H9 (cell line): ENCODE results near the gene RND1. TPM values are rescaled to one million over a fixed set of nuclear protein-coding genes. Genes with fewer than 3 reads are reported as not detected.

Source experiments
- DNase-seq: peaks from one replicate; pipeline ENCODE4 v3.0.0-alpha.2; 2017
- H2AFZ ChIP-seq: one replicate; pipeline ENCODE4 v1.6.1; 2013; ENCODE audit warnings: mild to moderate bottlenecking, low read length, control low read depth, moderate library complexity
- H2AK5ac ChIP-seq: 2 replicates; pipeline ENCODE4 v1.6.1; 2013; ENCODE audit warnings: low read length, control low read depth, mixed read lengths; ENCODE audit not compliant: insufficient read length
- H2BK120ac ChIP-seq: one replicate; pipeline ENCODE4 v1.6.1; 2013; ENCODE audit warnings: low read depth, mild to moderate bottlenecking, low read length, control low read depth, inconsistent platforms; ENCODE audit not compliant: poor library complexity, severe bottlenecking
- H2BK12ac ChIP-seq: 2 replicates; pipeline ENCODE4 v1.6.1; 2013; ENCODE audit warnings: low read length, control low read depth, mixed read lengths, low read depth; ENCODE audit not compliant: insufficient read length
- H2BK15ac ChIP-seq: 2 replicates; pipeline ENCODE4 v1.6.1; 2013; ENCODE audit warnings: low read depth, low read length, control low read depth
- H2BK20ac ChIP-seq: one replicate; pipeline ENCODE4 v1.6.1; 2013; ENCODE audit warnings: low read depth, mild to moderate bottlenecking, low read length, control low read depth, inconsistent platforms; ENCODE audit not compliant: poor library complexity, severe bottlenecking
- H2BK5ac ChIP-seq: 2 replicates; pipeline ENCODE4 v1.6.1; 2013; ENCODE audit warnings: low read length, control low read depth, mixed read lengths; ENCODE audit not compliant: insufficient read length
- H3K14ac ChIP-seq: 2 replicates; pipeline ENCODE4 v1.6.1; 2013; ENCODE audit warnings: low read length, control low read depth; ENCODE audit not compliant: insufficient read depth
- H3K18ac ChIP-seq: 2 replicates; pipeline ENCODE4 v1.6.1; 2013; ENCODE audit warnings: low read depth, mild to moderate bottlenecking, mixed read lengths, low read length, control low read depth; ENCODE audit not compliant: insufficient read length
- H3K23ac ChIP-seq: 2 replicates; pipeline ENCODE4 v1.6.1; 2013; ENCODE audit warnings: low read length, control low read depth, mixed read lengths, low read depth; ENCODE audit not compliant: insufficient read length
- H3K23me2 ChIP-seq: 2 replicates; pipeline ENCODE4 v1.6.1; 2013; ENCODE audit warnings: low read depth, mild to moderate bottlenecking, mixed read lengths, low read length, control low read depth; ENCODE audit not compliant: insufficient read length, poor library complexity, severe bottlenecking
- H3K27ac ChIP-seq: 2 replicates; pipeline ENCODE4 v1.5.1; 2013; ENCODE audit warnings: low read length, control low read depth, mixed read lengths, low read depth; ENCODE audit not compliant: insufficient read length
- H3K27me3 ChIP-seq: 2 replicates; pipeline ENCODE4 v1.6.1; 2013; ENCODE audit warnings: low read length, control low read depth, inconsistent platforms; ENCODE audit not compliant: insufficient read depth
- H3K4ac ChIP-seq: 2 replicates; pipeline ENCODE4 v1.6.1; 2013; ENCODE audit warnings: low read depth, mild to moderate bottlenecking, control low read depth, inconsistent platforms, low read length, moderate library complexity
- H3K4me1 ChIP-seq: 2 replicates; pipeline ENCODE4 v1.6.1; 2013; ENCODE audit warnings: low read length, control low read depth, inconsistent platforms; ENCODE audit not compliant: insufficient read depth
- H3K4me2 ChIP-seq: 2 replicates; pipeline ENCODE4 v1.6.1; 2013; ENCODE audit warnings: low read length, control low read depth, mixed read lengths; ENCODE audit not compliant: insufficient read length, insufficient read depth
- H3K56ac ChIP-seq: 2 replicates; pipeline ENCODE4 v1.6.1; 2013; ENCODE audit warnings: low read depth, mild to moderate bottlenecking, mixed read lengths, low read length, control low read depth; ENCODE audit not compliant: insufficient read length
- H3K79me1 ChIP-seq: 2 replicates; pipeline ENCODE4 v1.6.1; 2013; ENCODE audit warnings: low read depth, mild to moderate bottlenecking, moderate library complexity, low read length, control low read depth, inconsistent platforms; ENCODE audit not compliant: insufficient read depth, poor library complexity, severe bottlenecking
- H3K79me2 ChIP-seq: 2 replicates; pipeline ENCODE4 v1.6.1; 2013; ENCODE audit warnings: low read length, control low read depth, inconsistent platforms; ENCODE audit not compliant: insufficient read depth
- H3K9ac ChIP-seq: 2 replicates; pipeline ENCODE4 v1.6.1; 2013; ENCODE audit warnings: low read length, control low read depth, mixed read lengths; ENCODE audit not compliant: insufficient read length; ENCODE audit errors: extremely low read depth
- H3K9me3 ChIP-seq: one replicate; pipeline ENCODE4 v1.6.1; 2013; ENCODE audit warnings: low read depth, low read length, inconsistent platforms; ENCODE audit not compliant: control insufficient read depth
- H3T11ph ChIP-seq: one replicate; pipeline ENCODE4 v1.6.1; 2013; ENCODE audit warnings: mild to moderate bottlenecking, low read length, control low read depth, inconsistent platforms
- H4K20me1 ChIP-seq: one replicate; pipeline ENCODE4 v1.6.1; 2013; ENCODE audit not compliant: control insufficient read depth, insufficient read length, insufficient read depth
- H4K5ac ChIP-seq: 2 replicates; pipeline ENCODE4 v1.6.1; 2013; ENCODE audit warnings: low read depth, mild to moderate bottlenecking, mixed read lengths, low read length, control low read depth; ENCODE audit not compliant: insufficient read length
- H4K8ac ChIP-seq: replicated peaks from 2 replicates; pipeline ENCODE4 v1.6.1; 2013; ENCODE audit warnings: low read length, control low read depth, mixed read lengths, low read depth; ENCODE audit not compliant: insufficient read length
- H4K91ac ChIP-seq: 2 replicates; pipeline ENCODE4 v1.6.1; 2013; ENCODE audit warnings: low read depth, mild to moderate bottlenecking, moderate library complexity, mixed read lengths, low read length, control low read depth; ENCODE audit not compliant: insufficient read length
- H3K27ac Mint-ChIP-seq, 3 experiments: 2 replicates in 2 of 3; 3 replicates in 1 of 3; pipeline ENCODE4 v1.8.0; 2020 to 2021; ENCODE audit warnings: mixed read lengths in 3 of 3, mild to moderate bottlenecking in 1 of 3, moderate library complexity in 1 of 3
- H3K27me3 Mint-ChIP-seq: 2 replicates; pipeline ENCODE4 v1.8.0; 2021; ENCODE audit warnings: low read depth, mild to moderate bottlenecking, moderate library complexity, mixed read lengths
- H3K36me3 Mint-ChIP-seq, 3 experiments: 2 replicates in 2 of 3; 3 replicates in 1 of 3; pipeline ENCODE4 v1.8.0; 2020 to 2021; ENCODE audit warnings: low read depth in 3 of 3, mixed read lengths in 3 of 3; ENCODE audit not compliant: insufficient read depth in 1 of 3
- H3K4me1 Mint-ChIP-seq, 2 experiments: 2 replicates each; pipeline ENCODE4 v1.8.0; 2020; ENCODE audit warnings: mixed read lengths in 2 of 2
- H3K4me3 Mint-ChIP-seq, 2 experiments: 2 replicates in 1 of 2; 3 replicates in 1 of 2; pipeline ENCODE4 v1.8.0; 2020 to 2021; ENCODE audit warnings: mild to moderate bottlenecking in 2 of 2, mixed read lengths in 2 of 2, moderate library complexity in 1 of 2
- H3K9me3 Mint-ChIP-seq, 2 experiments: 2 replicates in 1 of 2; 3 replicates in 1 of 2; pipeline ENCODE4 v1.8.0; 2020; ENCODE audit warnings: mild to moderate bottlenecking in 2 of 2, mixed read lengths in 2 of 2, moderate library complexity in 1 of 2
- WGBS: extraction: QIAGEN DNeasy Blood & Tissue Kit; methylation state at CpG from one replicate; pipeline ENCODE4 v1.1.7; 2013; ENCODE audit warnings: missing lambda C conversion rate, low lambda C conversion rate, mixed read lengths; ENCODE audit not compliant: insufficient read length; ENCODE audit errors: extremely low coverage; 5-methylcytosine and 5-hydroxymethylcytosine counted together
- total RNA-seq: library from RNA; stranded (reverse); gene quantifications from 2 replicates; pipeline ENCODE4 v1.2.1, GENCODE V29; 2021
- TF ChIP-seq, protein P1 (sequence below): fragments of 200-600 bp; sonication (generic); conservative IDR thresholded peaks from 3 replicates; pipeline ENCODE4 v1.8.0; 2021; ENCODE audit warnings: antibody characterized with exemption, mild to moderate bottlenecking

Gene RND1
- total RNA-seq, 1 experiment from 2014 or later: 9.7 TPM

DNA sequence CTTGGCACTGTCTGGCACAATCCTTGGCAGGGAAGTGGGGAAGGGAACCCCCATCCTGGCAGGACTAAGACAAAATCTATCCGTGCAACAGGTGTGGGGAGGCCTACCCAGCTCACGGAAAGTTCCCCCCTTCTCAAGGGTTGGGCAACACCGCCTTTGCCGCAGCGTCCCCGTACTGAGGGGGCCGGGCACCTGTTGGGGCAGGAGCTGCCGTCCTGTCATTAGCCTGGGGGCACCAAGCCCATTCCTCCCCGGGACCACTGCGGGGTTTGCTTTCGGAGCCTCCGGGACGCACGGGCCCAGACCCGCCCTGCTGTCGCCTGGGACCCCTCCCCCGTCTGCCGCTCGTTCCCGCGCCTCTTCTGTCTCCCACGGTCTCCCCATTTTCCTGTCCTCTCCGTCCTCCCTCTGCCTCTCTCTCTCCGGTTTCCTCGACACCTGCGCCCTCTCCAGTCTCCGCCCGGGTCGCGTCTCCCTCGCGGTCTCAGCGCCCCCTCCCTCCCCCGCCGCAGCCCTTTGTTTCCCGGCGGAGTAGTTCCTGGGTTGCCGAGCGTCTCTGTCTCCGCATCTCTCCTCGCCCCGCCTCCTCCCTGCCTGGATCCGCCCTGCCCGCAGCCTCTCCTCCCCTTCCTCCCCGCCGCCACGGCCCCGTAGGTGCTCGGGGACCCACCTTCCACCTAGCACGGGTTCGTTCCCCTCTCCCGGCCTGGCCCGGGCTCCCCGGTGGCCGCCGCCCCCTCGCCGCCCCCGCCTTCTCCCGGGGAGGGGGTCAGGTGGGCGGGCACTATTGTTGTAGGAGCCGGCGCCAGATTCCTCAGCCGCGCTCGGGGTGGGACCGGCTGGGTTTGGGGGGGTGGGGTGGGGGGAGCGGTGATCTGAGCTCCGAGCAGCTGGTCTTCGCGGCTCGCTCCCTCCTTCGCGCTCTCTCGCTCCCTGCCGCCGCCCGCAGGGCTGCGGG lies 47.5 kb downstream of the RND1 start, which contains the start of gene CACNB3:
TSS of gene CACNB3 (plus strand) at position 624 of the 958 bp plus-strand sequence. CDS start 434 bp downstream, outside the sequence.
- Histone ChIP-seq H3K9ac (no peak within 1 kb of the TSS), H2BK15ac (no peak within 1 kb of the TSS), H3K4me1 (0 out of 2 replicates have a peak, but pooled peaks cover 2% of the 10 kb centered on the region), H2BK120ac (no peak within 1 kb of the TSS), H3K79me1 (no peaks in the 10 kb centered on the region), H3K79me2 (no peaks in the 10 kb centered on the region), H3K4ac (no peak within 1 kb of the TSS), H3K27me3 (peaks cover 23% of the 10 kb centered on the region), H2BK20ac (no peak within 1 kb of the TSS), H3K23ac (no peak within 1 kb of the TSS), H4K8ac (no peak within 1 kb of the TSS), H3K4me2 (peak within 1 kb of the TSS; percentile 74), H4K20me1 (no peaks in the 10 kb centered on the region), H2BK5ac (no peak within 1 kb of the TSS), H2AFZ (no peak within 1 kb of the TSS), H3K56ac (no peak within 1 kb of the TSS), H2AK5ac (no peak within 1 kb of the TSS), H3K9me3 (no peaks in the 10 kb centered on the region), H3K14ac (0 out of 2 replicates have a peak within 1 kb of the TSS, but pooled peaks have one; percentile 18), H4K91ac (no peak within 1 kb of the TSS), H4K5ac (no peak within 1 kb of the TSS), H2BK12ac (no peak within 1 kb of the TSS), H3K23me2 (peaks cover 28% of the 10 kb centered on the region), H3T11ph (no peak within 1 kb of the TSS), H3K27ac (no peak within 1 kb of the TSS), H3K18ac (no peak within 1 kb of the TSS)
- TF ChIP-seq, protein P1, sequence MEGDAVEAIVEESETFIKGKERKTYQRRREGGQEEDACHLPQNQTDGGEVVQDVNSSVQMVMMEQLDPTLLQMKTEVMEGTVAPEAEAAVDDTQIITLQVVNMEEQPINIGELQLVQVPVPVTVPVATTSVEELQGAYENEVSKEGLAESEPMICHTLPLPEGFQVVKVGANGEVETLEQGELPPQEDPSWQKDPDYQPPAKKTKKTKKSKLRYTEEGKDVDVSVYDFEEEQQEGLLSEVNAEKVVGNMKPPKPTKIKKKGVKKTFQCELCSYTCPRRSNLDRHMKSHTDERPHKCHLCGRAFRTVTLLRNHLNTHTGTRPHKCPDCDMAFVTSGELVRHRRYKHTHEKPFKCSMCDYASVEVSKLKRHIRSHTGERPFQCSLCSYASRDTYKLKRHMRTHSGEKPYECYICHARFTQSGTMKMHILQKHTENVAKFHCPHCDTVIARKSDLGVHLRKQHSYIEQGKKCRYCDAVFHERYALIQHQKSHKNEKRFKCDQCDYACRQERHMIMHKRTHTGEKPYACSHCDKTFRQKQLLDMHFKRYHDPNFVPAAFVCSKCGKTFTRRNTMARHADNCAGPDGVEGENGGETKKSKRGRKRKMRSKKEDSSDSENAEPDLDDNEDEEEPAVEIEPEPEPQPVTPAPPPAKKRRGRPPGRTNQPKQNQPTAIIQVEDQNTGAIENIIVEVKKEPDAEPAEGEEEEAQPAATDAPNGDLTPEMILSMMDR: no peak
- peaks cover 55% of the 10 kb centered on the region in 2 experiments for H3K4me1 Mint-ChIP-seq
- no peaks in the 10 kb centered on the region for H3K36me3 Mint-ChIP-seq
- peak; percentile 93 for DNase-seq
- H3K27ac Mint-ChIP-seq: peak within 1 kb of the TSS; percentile 69 to 84 (median 81); a peak in 4 of 7 replicates
- H3K4me3 Mint-ChIP-seq: peak within 1 kb of the TSS; percentile 88 to 95
- WGBS: no CpG with 5 or more reads among the region's 79 CpGs
- H3K27me3 Mint-ChIP-seq: peaks cover 42% of the 10 kb centered on the region
- H3K9me3 Mint-ChIP-seq: no peaks in the 10 kb centered on the region
